Measurements from ENCODE around the gene FBN1.

Gene FBN1

GRCh38 chr15:48645558-48646330 lies at the start of gene FBN1:
Gene FBN1 (minus strand): TSS chr15:48645709. CDS start chr15:48644769, 940 bp downstream.
- DNase-seq (ENCODE audit: low spot score): no peak

GRCh38 chr15:48693484-48693883 lies 48.0 kb upstream of the FBN1 start:
- DNase-seq (ENCODE audit: low spot score): no peak

- DNase-seq (ENCODE audit: low spot score): no peak
These were observed 43.0 kb upstream of the FBN1 start for GRCh38 chr15:48688493-48688892.

- DNase-seq (ENCODE audit: low spot score): no peak
These were observed 38.7 kb upstream of the FBN1 start for GRCh38 chr15:48683991-48684765.

- DNase-seq (ENCODE audit: low spot score): no peak
These were observed 37.6 kb upstream of the FBN1 start for GRCh38 chr15:48682942-48683651.

GRCh38 chr15:48681353-48681752 lies 35.8 kb upstream of the FBN1 start:
- no peak for DNase-seq (ENCODE audit: low spot score)

- no peak for DNase-seq (ENCODE audit: low spot score)
These were observed 35.3 kb upstream of the FBN1 start for GRCh38 chr15:48680841-48681240.

GRCh38 chr15:48679952-48680351 lies 34.4 kb upstream of the FBN1 start:
- no peak for DNase-seq (ENCODE audit: low spot score)

- no peak for DNase-seq (ENCODE audit: low spot score)
These were observed 33.3 kb upstream of the FBN1 start for GRCh38 chr15:48678851-48679250.

- no peak for DNase-seq (ENCODE audit: low spot score)
These were observed 32.3 kb upstream of the FBN1 start for GRCh38 chr15:48677821-48678220.

- DNase-seq (ENCODE audit: low spot score): no peak
These were observed 29.9 kb upstream of the FBN1 start for GRCh38 chr15:48675436-48675835.

GRCh38 chr15:48674876-48675275 lies 29.4 kb upstream of the FBN1 start:
- no peak for DNase-seq (ENCODE audit: low spot score)

- no peak for DNase-seq (ENCODE audit: low spot score)
These were observed 26.7 kb upstream of the FBN1 start for GRCh38 chr15:48672206-48672605.

- no peak for DNase-seq (ENCODE audit: low spot score)
These were observed 25.9 kb upstream of the FBN1 start for GRCh38 chr15:48671103-48672022.

- no peak for DNase-seq (ENCODE audit: low spot score)
These were observed 22.2 kb upstream of the FBN1 start for GRCh38 chr15:48667701-48668100.

- DNase-seq (ENCODE audit: low spot score): no peak
These were observed 18.9 kb upstream of the FBN1 start for GRCh38 chr15:48664436-48664835.

GRCh38 chr15:48657950-48658591 lies 12.6 kb upstream of the FBN1 start:
- DNase-seq (ENCODE audit: low spot score): no peak

GRCh38 chr15:48654801-48655200 lies 9.3 kb upstream of the FBN1 start:
- no peak for DNase-seq (ENCODE audit: low spot score)

- no peak for DNase-seq (ENCODE audit: low spot score)
These were observed 8.6 kb upstream of the FBN1 start for GRCh38 chr15:48653913-48654670.

GRCh38 chr15:48653216-48653615 lies 7.7 kb upstream of the FBN1 start:
- DNase-seq (ENCODE audit: low spot score): no peak
